Caco-2 (cell line): Measurements from ENCODE around the gene GLI3. TPM values are rescaled to one million over a fixed set of nuclear protein-coding genes. Genes with fewer than 3 reads are reported as not detected.

ENCODE experiments used
- BruUV-seq: library from RNA; stranded (reverse); fragments of 400-500 nt; replicated peaks from 2 replicates; lab custom pipeline; 2021; lab: Mats Ljungman, UMichigan
- CTCF ChIA-PET: fragments of 300-600 bp; sonication (Branson Sonifier 250); formaldehyde crosslinking; loops from one replicate; lab custom pipeline; 2022; ENCODE audit warnings: antibody characterized with exemption; lab: Charles Lee
- POLR2A ChIA-PET: fragments of 300-600 bp; sonication (Branson Sonifier 250); formaldehyde crosslinking; loops from one replicate; lab custom pipeline; 2022; ENCODE audit warnings: antibody characterized with exemption; lab: Charles Lee
- DNase-seq, 2 experiments: peaks; one replicate each; pipeline versions ENCODE4 v3.0.0 to v3.0.0-alpha.2; 2020 to 2022
- H3K27me3 ChIP-seq: replicated peaks from 2 replicates; pipeline ENCODE4 v1.6.0; 2011; ENCODE audit warnings: low read length; ENCODE audit not compliant: control insufficient read depth, insufficient read depth
- H3K36me3 ChIP-seq: 2 replicates; pipeline ENCODE4 v1.5.1; 2011; ENCODE audit warnings: low read length; ENCODE audit not compliant: control insufficient read depth, insufficient read depth
- H3K4me1 ChIP-seq: fragments of 250-450 bp; sonication (Bioruptor Pico); 2 replicates; pipeline ENCODE4 v1.5.1; 2020; ENCODE audit warnings: mild to moderate bottlenecking
- H3K4me3 ChIP-seq: 2 replicates; pipeline ENCODE4 v1.5.1; 2011; ENCODE audit warnings: low read depth, mild to moderate bottlenecking, control low read depth, low read length
- H3K9me3 ChIP-seq: fragments of 250-450 bp; sonication (Bioruptor Pico); 2 replicates; pipeline ENCODE4 v1.5.1; 2020; ENCODE audit warnings: mild to moderate bottlenecking, moderate library complexity
- H3K27ac Mint-ChIP-seq: one replicate; pipeline ENCODE4 v1.8.0; 2022; ENCODE audit warnings: mixed read lengths; ENCODE audit not compliant: unreplicated experiment
- H3K27me3 Mint-ChIP-seq: one replicate; pipeline ENCODE4 v1.8.0; 2022; ENCODE audit warnings: mixed read lengths; ENCODE audit not compliant: insufficient read depth, unreplicated experiment
- H3K36me3 Mint-ChIP-seq: one replicate; pipeline ENCODE4 v1.8.0; 2022; ENCODE audit warnings: mild to moderate bottlenecking, mixed read lengths; ENCODE audit not compliant: insufficient read depth, unreplicated experiment
- H3K4me1 Mint-ChIP-seq: one replicate; pipeline ENCODE4 v1.8.0; 2022; ENCODE audit warnings: low read depth, mixed read lengths; ENCODE audit not compliant: unreplicated experiment
- H3K4me3 Mint-ChIP-seq: one replicate; pipeline ENCODE4 v1.8.0; 2022; ENCODE audit warnings: mild to moderate bottlenecking, moderate library complexity, mixed read lengths; ENCODE audit not compliant: unreplicated experiment
- H3K9me3 Mint-ChIP-seq: one replicate; pipeline ENCODE4 v1.8.0; 2022; ENCODE audit warnings: mixed read lengths; ENCODE audit not compliant: unreplicated experiment
- intact Hi-C: fragments of 100-400 bp; cut with micrococcal nuclease; formaldehyde crosslinking; loops from one replicate; pipeline ENCODE4 v1.10.0; 2022; ENCODE audit not compliant: unreplicated experiment
- total RNA-seq: library from RNA; stranded (reverse); gene quantifications from 2 replicates; pipeline ENCODE4 v1.2.3, GENCODE V29; 2022
- TF ChIP-seq, protein P1 (sequence below), 2 experiments: fragments of 200-600 bp in 1 of 2; IDR thresholded peaks; 1 replicate in 1 of 2; 2 replicates in 1 of 2; pipeline versions ENCODE4 v1.5.1 to v1.8.0; 2011 to 2022; ENCODE audit warnings: antibody characterized with exemption in 1 of 2, control low read depth in 1 of 2, inconsistent platforms in 1 of 2, low read depth in 1 of 2, low read length in 1 of 2, mild to moderate bottlenecking in 1 of 2, moderate library complexity in 1 of 2; ENCODE audit not compliant: insufficient read depth in 1 of 2, severe bottlenecking in 1 of 2, unreplicated experiment in 1 of 2

The GLI3 gene
- total RNA-seq, 1 experiment from 2014 or later, result 1.00 TPM

GRCh38 chr7:42065942-42066341 is 171.1 kb downstream of the GLI3 start:
- Histone ChIP-seq H3K4me3 (no peak overlapping the region), H3K9me3 (no peaks in the 10 kb centered on the region), H3K27me3 (no peaks in the 10 kb centered on the region), H3K36me3 (no peaks in the 10 kb centered on the region), H3K4me1 (no peaks in the 10 kb centered on the region)
- ChIA-PET POLR2A (no interaction called here), CTCF (no interaction called here)
- Mint-ChIP-seq H3K4me3 (no peak overlapping the region), H3K4me1 (no peaks in the 10 kb centered on the region), H3K36me3 (no peaks in the 10 kb centered on the region), H3K27me3 (peaks cover 3% of the 10 kb centered on the region), H3K9me3 (no peaks in the 10 kb centered on the region), H3K27ac (no peak overlapping the region)
- intact Hi-C loops, result no loop called here
- no peak for DNase-seq
- no TSS peak for BruUV-seq
- TF ChIP-seq, protein P1, sequence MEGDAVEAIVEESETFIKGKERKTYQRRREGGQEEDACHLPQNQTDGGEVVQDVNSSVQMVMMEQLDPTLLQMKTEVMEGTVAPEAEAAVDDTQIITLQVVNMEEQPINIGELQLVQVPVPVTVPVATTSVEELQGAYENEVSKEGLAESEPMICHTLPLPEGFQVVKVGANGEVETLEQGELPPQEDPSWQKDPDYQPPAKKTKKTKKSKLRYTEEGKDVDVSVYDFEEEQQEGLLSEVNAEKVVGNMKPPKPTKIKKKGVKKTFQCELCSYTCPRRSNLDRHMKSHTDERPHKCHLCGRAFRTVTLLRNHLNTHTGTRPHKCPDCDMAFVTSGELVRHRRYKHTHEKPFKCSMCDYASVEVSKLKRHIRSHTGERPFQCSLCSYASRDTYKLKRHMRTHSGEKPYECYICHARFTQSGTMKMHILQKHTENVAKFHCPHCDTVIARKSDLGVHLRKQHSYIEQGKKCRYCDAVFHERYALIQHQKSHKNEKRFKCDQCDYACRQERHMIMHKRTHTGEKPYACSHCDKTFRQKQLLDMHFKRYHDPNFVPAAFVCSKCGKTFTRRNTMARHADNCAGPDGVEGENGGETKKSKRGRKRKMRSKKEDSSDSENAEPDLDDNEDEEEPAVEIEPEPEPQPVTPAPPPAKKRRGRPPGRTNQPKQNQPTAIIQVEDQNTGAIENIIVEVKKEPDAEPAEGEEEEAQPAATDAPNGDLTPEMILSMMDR (IDR thresholded peaks at IDR 0.05; ENCODE audit: insufficient read depth in 1 of 2, low read depth in 1 of 2, low read length in 1 of 2, severe bottlenecking in 1 of 2, unreplicated experiment in 1 of 2), result no peak

GRCh38 chr7:42065015-42065414 is 172.0 kb downstream of the GLI3 start:
- no peaks in the 10 kb centered on the region for H3K4me1 Mint-ChIP-seq
- Histone ChIP-seq H3K4me3 (no peak overlapping the region), H3K27me3 (no peaks in the 10 kb centered on the region), H3K36me3 (no peaks in the 10 kb centered on the region), H3K9me3 (no peaks in the 10 kb centered on the region), H3K4me1 (no peaks in the 10 kb centered on the region)
- DNase-seq, result no peak
- intact Hi-C loops, result no loop called here
- TF ChIP-seq, protein P1 (IDR thresholded peaks at IDR 0.05; ENCODE audit: insufficient read depth in 1 of 2, low read depth in 1 of 2, low read length in 1 of 2, severe bottlenecking in 1 of 2, unreplicated experiment in 1 of 2), result no peak
- no peak overlapping the region for H3K27ac Mint-ChIP-seq
- no peaks in the 10 kb centered on the region for H3K9me3 Mint-ChIP-seq
- H3K36me3 Mint-ChIP-seq, result no peaks in the 10 kb centered on the region
- peaks cover 3% of the 10 kb centered on the region for H3K27me3 Mint-ChIP-seq
- ChIA-PET CTCF (no interaction called here), POLR2A (no interaction called here)
- no peak overlapping the region for H3K4me3 Mint-ChIP-seq
- no TSS peak for BruUV-seq

- H3K27me3 ChIP-seq, result no peaks in the 10 kb centered on the region
- H3K4me1 ChIP-seq, result no peaks in the 10 kb centered on the region
- Mint-ChIP-seq H3K9me3 (no peaks in the 10 kb centered on the region), H3K36me3 (no peaks in the 10 kb centered on the region), H3K27me3 (peaks cover 6% of the 10 kb centered on the region), H3K4me1 (no peaks in the 10 kb centered on the region), H3K4me3 (no peak overlapping the region), H3K27ac (no peak overlapping the region)
- no peaks in the 10 kb centered on the region for H3K9me3 ChIP-seq
- BruUV-seq, result no TSS peak
- ChIA-PET CTCF (no interaction called here), POLR2A (no interaction called here)
- H3K4me3 ChIP-seq, result no peak overlapping the region
- no peak for DNase-seq
- H3K36me3 ChIP-seq, result no peaks in the 10 kb centered on the region
- intact Hi-C loops, result no loop called here
- TF ChIP-seq, protein P1 (IDR thresholded peaks at IDR 0.05; ENCODE audit: insufficient read depth in 1 of 2, low read depth in 1 of 2, low read length in 1 of 2, severe bottlenecking in 1 of 2, unreplicated experiment in 1 of 2), result no peak
Measured at GRCh38 chr7:42064534-42064933, 172.5 kb downstream of the GLI3 start.
